Psoas muscle (tissue), 8 donors: ENCODE data around the gene CXCL5. TPM values are rescaled to one million over a fixed set of nuclear protein-coding genes. Genes with fewer than 3 reads are reported as not detected.

Experiments used
- ATAC-seq, 4 donors: fragments of 200-7000 bp; cut with Tn5 transposase; one replicate each; pipeline ENCODE4 v1.9.1; 2020; ENCODE audit warnings: moderate library complexity in 3 of 4, mild to moderate bottlenecking in 2 of 4
- DNase-seq, 2 donors: peaks; one replicate each; pipeline ENCODE4 v3.0.0-alpha.2; 2020
- H3K27ac ChIP-seq: fragments of 200-600 bp; one replicate; pipeline ENCODE4 v1.8.0; 2022
- H3K27me3 ChIP-seq, 3 donors: fragments of 200-600 bp in 1 of 3; one replicate each; pipeline versions ENCODE4 v1.6.1 to v1.8.0; 2013 to 2022; ENCODE audit warnings: low read length in 2 of 3, mild to moderate bottlenecking in 2 of 3, moderate library complexity in 1 of 3; ENCODE audit not compliant: insufficient read depth in 3 of 3
- H3K36me3 ChIP-seq, 2 donors: fragments of 200-600 bp in 1 of 2; one replicate each; pipeline versions ENCODE4 v1.6.1 to v1.8.0; 2013 to 2022; ENCODE audit warnings: low read depth in 1 of 2, mild to moderate bottlenecking in 1 of 2, moderate library complexity in 1 of 2; ENCODE audit not compliant: insufficient read depth in 1 of 2
- H3K4me1 ChIP-seq: fragments of 200-600 bp; one replicate; pipeline ENCODE4 v1.8.0; 2022
- H3K4me3 ChIP-seq: fragments of 200-600 bp; one replicate; pipeline ENCODE4 v1.8.0; 2022; ENCODE audit warnings: mild to moderate bottlenecking
- H3K9me3 ChIP-seq: fragments of 200-600 bp; one replicate; pipeline ENCODE4 v1.8.0; 2022
- WGBS, 3 donors: extraction: QIAGEN DNeasy Blood & Tissue Kit; methylation state at CpG; one replicate each; pipeline versions ENCODE4 v1.1.6 to v1.1.7; 2013; 5-methylcytosine and 5-hydroxymethylcytosine counted together
- intact Hi-C, 2 donors: fragments of 100-400 bp; cut with DNase I; formaldehyde crosslinking; loops; one replicate each; pipeline versions ENCODE4 v1.11.0 to v1.14.2; 2022
- polyA plus RNA-seq, 3 donors: library from polyadenylated mRNA; stranded (reverse); fragments of 200-250 nt; gene quantifications; one replicate each; pipeline ENCODE4 v1.2.3, GENCODE V29; 2013
- total RNA-seq, 4 donors: library from RNA; stranded (reverse); fragmentation: NEBNext Ultra II Directional in 2 of 4; extraction: Animal tissue kit (Norgen Biotek cat#: 25700) in 2 of 4; gene quantifications; one replicate each; pipeline versions ENCODE4 v1.2.1 to v1.2.4, GENCODE V29; 2021 to 2023
- TF ChIP-seq, protein P1 (sequence below): fragments of 200-600 bp; IDR thresholded peaks from one replicate; pipeline ENCODE4 v1.8.0; 2022; ENCODE audit warnings: antibody characterized with exemption
- donor health status: healthy with polysubstance abuse.
- donor health status: DM: no; HTN: no; CAD: no; lungs with moderate emphysema.
- donor health status: Bipolar disorder and iron deficiency.
- donor health status: healthy.
- donor health status: DM: yes; HTN: yes; CAD: no.
- donor health status: DM: no; HTN: no; CAD: no.
- donor health status: DM: no; HTN: no; CAD: no.
- donor health status: DM: yes; HTN: yes; CAD: no.

Gene CXCL5
- total and polyA plus RNA-seq, 7 donors, result 0.03 to 0.52 (median 0.08) TPM

- ATAC-seq, result no peak
- Histone ChIP-seq H3K27me3 (peaks cover 0 to 22% (median under 1%) of the 10 kb centered on the region in 3 donors), H3K4me3 (no peak overlapping the region), H3K36me3 (no peaks in the 10 kb centered on the region), H3K9me3 (no peaks in the 10 kb centered on the region), H3K27ac (no peak overlapping the region), H3K4me1 (no peaks in the 10 kb centered on the region)
- WGBS, 3 donors, result 80 to 83% (median 82%) methylated on average over 7 of the region's 7 CpGs
- intact Hi-C loops, result no loop called here
- TF ChIP-seq, protein P1, sequence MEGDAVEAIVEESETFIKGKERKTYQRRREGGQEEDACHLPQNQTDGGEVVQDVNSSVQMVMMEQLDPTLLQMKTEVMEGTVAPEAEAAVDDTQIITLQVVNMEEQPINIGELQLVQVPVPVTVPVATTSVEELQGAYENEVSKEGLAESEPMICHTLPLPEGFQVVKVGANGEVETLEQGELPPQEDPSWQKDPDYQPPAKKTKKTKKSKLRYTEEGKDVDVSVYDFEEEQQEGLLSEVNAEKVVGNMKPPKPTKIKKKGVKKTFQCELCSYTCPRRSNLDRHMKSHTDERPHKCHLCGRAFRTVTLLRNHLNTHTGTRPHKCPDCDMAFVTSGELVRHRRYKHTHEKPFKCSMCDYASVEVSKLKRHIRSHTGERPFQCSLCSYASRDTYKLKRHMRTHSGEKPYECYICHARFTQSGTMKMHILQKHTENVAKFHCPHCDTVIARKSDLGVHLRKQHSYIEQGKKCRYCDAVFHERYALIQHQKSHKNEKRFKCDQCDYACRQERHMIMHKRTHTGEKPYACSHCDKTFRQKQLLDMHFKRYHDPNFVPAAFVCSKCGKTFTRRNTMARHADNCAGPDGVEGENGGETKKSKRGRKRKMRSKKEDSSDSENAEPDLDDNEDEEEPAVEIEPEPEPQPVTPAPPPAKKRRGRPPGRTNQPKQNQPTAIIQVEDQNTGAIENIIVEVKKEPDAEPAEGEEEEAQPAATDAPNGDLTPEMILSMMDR, result no peak
- no peak for DNase-seq
Measured at GRCh38 chr4:73948990-73949706, 49.3 kb downstream of the CXCL5 start.

DNA sequence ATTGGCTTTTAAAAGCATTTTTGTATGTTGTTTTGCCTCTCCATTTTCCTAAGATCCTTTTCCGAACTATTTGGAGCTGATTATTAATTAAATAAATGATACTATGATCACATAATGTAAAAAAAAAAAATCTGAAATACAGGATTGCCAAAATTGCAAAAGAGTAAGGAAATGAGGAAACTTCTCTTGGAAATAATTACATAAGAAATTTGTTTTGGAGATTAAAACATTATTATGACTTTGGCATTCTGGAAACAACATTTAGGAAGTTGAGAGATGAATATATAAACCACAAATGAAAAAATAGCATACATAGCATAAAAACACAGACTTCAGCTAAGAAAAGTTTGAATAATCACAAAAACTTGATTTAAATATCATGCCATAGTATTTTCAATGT lies 50.2 kb downstream of the CXCL5 start:
- WGBS, 3 donors, result 68 to 70% (median 69%) methylated on average over 1 of the region's 1 CpG
- H3K4me1 ChIP-seq, result no peaks in the 10 kb centered on the region
- intact Hi-C loops, result no loop called here

GRCh38 chr4:73947239-73947985 lies 51.1 kb downstream of the CXCL5 start:
- H3K4me3 ChIP-seq, result no peak overlapping the region
- ATAC-seq (no peak), DNase-seq (no peak)
- no peaks in the 10 kb centered on the region for H3K36me3 ChIP-seq
- H3K27ac ChIP-seq, result no peak overlapping the region
- no peaks in the 10 kb centered on the region for H3K4me1 ChIP-seq
- peaks cover 0 to 38% (median 6%) of the 10 kb centered on the region in 3 donors for H3K27me3 ChIP-seq
- intact Hi-C loops, result no loop called here
- no peaks in the 10 kb centered on the region for H3K9me3 ChIP-seq
- 63 to 73% (median 71%) methylated on average over 3 of the region's 3 CpGs for WGBS, 3 donors
- TF ChIP-seq, protein P1, result no peak

More for the DNA sequence above, 50.2 kb downstream of the CXCL5 start:
- ATAC-seq (no peak), DNase-seq (no peak)
- Histone ChIP-seq H3K36me3 (no peaks in the 10 kb centered on the region), H3K9me3 (no peaks in the 10 kb centered on the region), H3K27me3 (peaks cover 0 to 29% (median 6%) of the 10 kb centered on the region in 3 donors), H3K4me3 (no peak overlapping the region), H3K27ac (no peak overlapping the region)
- TF ChIP-seq, protein P1, result no peak

DNA sequence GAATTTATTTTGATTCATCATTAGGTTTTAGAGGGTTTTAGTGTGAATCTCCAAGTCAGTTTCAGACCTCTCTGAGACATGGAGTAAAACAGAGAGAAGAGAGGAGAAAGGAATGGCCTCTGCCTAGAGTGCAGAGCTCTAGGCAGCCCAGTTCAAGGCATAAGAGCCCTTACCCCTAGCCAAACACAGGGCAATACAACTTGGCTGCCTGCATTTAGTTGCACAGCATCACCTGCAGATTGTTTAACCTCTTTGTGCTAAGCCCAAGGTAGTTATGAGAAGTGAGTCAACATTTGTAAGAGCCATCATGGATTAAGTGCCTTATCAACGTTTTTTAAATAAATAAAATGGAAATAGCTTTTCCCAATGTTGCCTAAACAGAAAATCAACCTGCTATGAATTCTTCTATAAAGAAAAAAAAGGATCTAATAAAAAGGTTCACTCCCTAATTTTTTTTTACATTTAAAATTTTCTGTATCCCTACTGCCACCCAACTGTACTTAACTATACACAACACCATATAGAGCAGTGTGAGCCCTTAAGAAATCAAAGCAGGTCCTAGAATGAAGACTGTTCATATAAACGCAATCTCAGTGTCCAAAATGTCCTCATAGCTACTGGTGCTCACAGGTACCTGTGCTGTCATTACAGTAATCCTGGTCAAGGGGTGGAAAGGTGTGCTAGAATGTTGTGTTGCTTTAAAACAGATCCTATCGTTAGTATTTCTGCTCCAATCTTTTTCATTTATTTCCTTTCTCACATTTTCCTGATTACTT lies 52.6 kb downstream of the CXCL5 start:
- ATAC-seq (no peak), DNase-seq (no peak)
- 82 to 86% (median 83%) methylated on average over 3 of the region's 3 CpGs for WGBS, 3 donors
- Histone ChIP-seq H3K4me3 (no peak overlapping the region), H3K9me3 (no peaks in the 10 kb centered on the region), H3K27me3 (peaks cover 0 to 40% (median 6%) of the 10 kb centered on the region in 3 donors), H3K36me3 (no peaks in the 10 kb centered on the region), H3K27ac (no peak overlapping the region), H3K4me1 (no peaks in the 10 kb centered on the region)
- TF ChIP-seq, protein P1, result no peak
- intact Hi-C loops, result no loop called here

Other genes with a start within 250 kb of the CXCL5 start
- under 1 TPM in 2 of 4 donors, not detected in 2; 0.21 to 0.54 TPM for gene CXCL6, start 162.0 kb downstream of the CXCL5 start, total RNA-seq
- gene CXCL6, start 162.0 kb downstream of the CXCL5 start, polyA plus RNA-seq, result under 1 TPM in 2 of 3 donors, not detected in 1; 0.04 to 0.07 TPM
- not detected for gene PF4V1, start 145.4 kb downstream of the CXCL5 start, total RNA-seq
- gene PF4V1, start 145.4 kb downstream of the CXCL5 start, polyA plus RNA-seq, result under 1 TPM in 1 of 3 donors, not detected in 2; 0.14 TPM
- gene CXCL1, start 129.3 kb downstream of the CXCL5 start, total RNA-seq, result 1 to 10 TPM in 2 of 4 donors, under 1 TPM in 2; 0.26 to 4.2 (median 1.4) TPM
- 1 to 10 TPM; 1.2 to 2.1 (median 1.6) TPM for gene CXCL1, start 129.3 kb downstream of the CXCL5 start, polyA plus RNA-seq
- gene PF4, start 16.6 kb downstream of the CXCL5 start, total RNA-seq, result 1 to 10 TPM in 1 of 4 donors, not detected in 3; 1.4 TPM
- under 1 TPM in 1 of 3 donors, not detected in 2; 0.25 TPM for gene PF4, start 16.6 kb downstream of the CXCL5 start, polyA plus RNA-seq
- 1 to 10 TPM in 2 of 4 donors, under 1 TPM in 1, not detected in 1; 0.44 to 2.5 (median 1.4) TPM for gene PPBP, start 10.5 kb downstream of the CXCL5 start, total RNA-seq
- gene PPBP, start 10.5 kb downstream of the CXCL5 start, polyA plus RNA-seq, result not detected
- gene CXCL3, start 40.0 kb upstream of the CXCL5 start, total RNA-seq, result 1 to 10 TPM in 1 of 4 donors, under 1 TPM in 3; 0.40 to 2.4 (median 0.77) TPM
- 1 to 10 TPM in 1 of 3 donors, under 1 TPM in 2; 0.43 to 1.4 (median 0.46) TPM for gene CXCL3, start 40.0 kb upstream of the CXCL5 start, polyA plus RNA-seq
- gene CXCL2, start 100.5 kb upstream of the CXCL5 start, total RNA-seq, result 10 to 100 TPM in 2 of 4 donors, 1 to 10 TPM in 2; 5.8 to 14.2 (median 10.1) TPM
- gene CXCL2, start 100.5 kb upstream of the CXCL5 start, polyA plus RNA-seq, result 10 to 100 TPM in 1 of 3 donors, 1 to 10 TPM in 2; 6.1 to 10.5 (median 8.3) TPM
- 10 to 100 TPM in 2 of 4 donors, 1 to 10 TPM in 2; 6.4 to 10.4 (median 9.7) TPM for gene MTHFD2L, start 159.4 kb upstream of the CXCL5 start, total RNA-seq
- gene MTHFD2L, start 159.4 kb upstream of the CXCL5 start, polyA plus RNA-seq, result 10 to 100 TPM in 1 of 3 donors, 1 to 10 TPM in 2; 4.3 to 11.6 (median 7.3) TPM